Stimulated activated effector memory CD8-positive, alpha-beta T cell treated with anti-CD3 and anti-CD28 coated beads, Interleukin-12 subunit alpha, Interleukin-12 subunit beta, amount 100 ng/mL, for 72 hours (primary cell): ENCODE results near the gene DDAH1.
"Not testable (repeated sequence)": the region's sequence is repeated elsewhere in the genome, so short reads cannot be mapped to it uniquely, and the experiment has no call there.

ENCODE experiments used
- ATAC-seq: fragments of 150-1000 bp; cut with Tn5 transposase; 2 replicates; pipeline ENCODE4 v1.10.0; 2021
- DNase-seq, 2 donors: peaks; one replicate each; pipeline ENCODE4 v3.0.0; 2021 to 2022; ENCODE audit warnings: low spot score in 2 of 2
- H3K27ac Mint-ChIP-seq: one replicate; pipeline ENCODE4 v1.8.0; 2022; ENCODE audit warnings: mild to moderate bottlenecking, mixed read lengths
- H3K36me3 Mint-ChIP-seq: one replicate; pipeline ENCODE4 v1.8.0; 2022; ENCODE audit warnings: mild to moderate bottlenecking, mixed read lengths
- H3K4me1 Mint-ChIP-seq: one replicate; pipeline ENCODE4 v1.8.0; 2022; ENCODE audit warnings: mixed read lengths
- H3K4me3 Mint-ChIP-seq: one replicate; pipeline ENCODE4 v1.8.0; 2022; ENCODE audit warnings: mild to moderate bottlenecking, mixed read lengths
- H3K9me3 Mint-ChIP-seq: one replicate; pipeline ENCODE4 v1.8.0; 2022; ENCODE audit warnings: mixed read lengths

The DDAH1 gene

DNA sequence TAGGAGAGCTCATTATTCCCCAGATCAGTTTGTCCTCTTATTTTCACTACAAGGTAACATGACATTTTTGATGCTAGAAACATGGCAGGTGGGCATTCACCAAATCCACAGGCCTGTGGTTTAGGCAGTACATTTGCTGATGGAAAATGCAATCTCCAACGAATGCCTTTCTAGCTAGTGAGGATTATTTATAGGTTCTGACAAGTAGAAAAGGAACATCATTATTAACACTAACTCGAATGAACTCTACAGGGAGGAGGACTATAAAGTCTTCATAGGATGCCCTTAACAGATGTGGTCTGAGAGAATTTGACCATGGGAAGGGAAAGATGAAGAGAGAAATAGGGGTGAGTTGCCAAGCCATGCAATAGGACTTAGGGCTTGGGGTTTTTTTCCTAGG is 117.1 kb downstream of the DDAH1 start:
- no peaks in the 10 kb centered on the region for H3K36me3 Mint-ChIP-seq
- H3K27ac Mint-ChIP-seq = no peak overlapping the region
- DNase-seq (no peak), ATAC-seq (no peak)
- H3K4me1 Mint-ChIP-seq = no peaks in the 10 kb centered on the region
- H3K9me3 Mint-ChIP-seq = no peaks in the 10 kb centered on the region
- H3K4me3 Mint-ChIP-seq = no peak overlapping the region

DNA sequence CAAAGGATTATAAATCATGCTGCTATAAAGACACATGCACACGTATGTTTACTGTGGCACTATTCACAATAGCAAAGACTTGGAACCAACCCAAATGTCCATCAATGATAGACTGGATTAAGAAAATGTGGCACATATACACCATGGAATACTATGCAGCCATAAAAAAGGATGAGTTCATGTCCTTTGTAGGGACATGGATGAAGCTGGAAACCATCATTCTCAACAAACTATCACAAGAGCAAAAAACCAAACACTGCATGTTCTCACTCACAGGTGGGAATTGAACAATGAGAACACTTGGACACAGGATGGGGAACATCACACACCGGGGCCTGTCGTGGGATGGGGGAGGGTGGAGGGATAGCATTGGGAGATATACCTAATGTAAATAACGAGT is 117.7 kb downstream of the DDAH1 start:
- not testable (repeated sequence) for H3K27ac Mint-ChIP-seq, DNase-seq, H3K4me1 Mint-ChIP-seq, H3K4me3 Mint-ChIP-seq, H3K9me3 Mint-ChIP-seq, H3K36me3 Mint-ChIP-seq, ATAC-seq

DNA sequence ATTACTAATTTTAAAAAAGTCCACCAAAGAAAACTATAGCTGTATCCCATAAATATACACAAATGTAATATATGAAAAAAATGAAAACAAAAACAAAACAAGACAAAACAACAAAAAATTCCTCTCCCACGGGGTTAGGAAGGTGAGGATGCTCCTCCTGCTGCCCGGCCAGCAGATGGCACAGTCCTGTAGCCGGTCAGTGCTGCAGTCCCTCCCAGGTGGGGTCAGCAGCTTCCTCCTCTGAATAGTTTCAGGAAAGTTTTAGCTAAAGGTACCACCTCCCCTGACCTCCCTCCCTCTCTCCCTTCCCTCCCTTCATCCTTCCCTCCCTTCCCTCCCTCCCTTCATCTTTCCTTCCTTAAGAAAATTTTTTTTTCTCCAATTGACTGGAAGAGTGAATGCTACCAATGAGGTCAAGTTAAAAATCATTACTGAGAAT is 120.7 kb downstream of the DDAH1 start:
- DNase-seq (no peak), ATAC-seq (no peak)
- Mint-ChIP-seq H3K36me3 (no peaks in the 10 kb centered on the region), H3K4me3 (no peak overlapping the region), H3K9me3 (no peaks in the 10 kb centered on the region), H3K4me1 (no peaks in the 10 kb centered on the region), H3K27ac (no peak overlapping the region)

DNA sequence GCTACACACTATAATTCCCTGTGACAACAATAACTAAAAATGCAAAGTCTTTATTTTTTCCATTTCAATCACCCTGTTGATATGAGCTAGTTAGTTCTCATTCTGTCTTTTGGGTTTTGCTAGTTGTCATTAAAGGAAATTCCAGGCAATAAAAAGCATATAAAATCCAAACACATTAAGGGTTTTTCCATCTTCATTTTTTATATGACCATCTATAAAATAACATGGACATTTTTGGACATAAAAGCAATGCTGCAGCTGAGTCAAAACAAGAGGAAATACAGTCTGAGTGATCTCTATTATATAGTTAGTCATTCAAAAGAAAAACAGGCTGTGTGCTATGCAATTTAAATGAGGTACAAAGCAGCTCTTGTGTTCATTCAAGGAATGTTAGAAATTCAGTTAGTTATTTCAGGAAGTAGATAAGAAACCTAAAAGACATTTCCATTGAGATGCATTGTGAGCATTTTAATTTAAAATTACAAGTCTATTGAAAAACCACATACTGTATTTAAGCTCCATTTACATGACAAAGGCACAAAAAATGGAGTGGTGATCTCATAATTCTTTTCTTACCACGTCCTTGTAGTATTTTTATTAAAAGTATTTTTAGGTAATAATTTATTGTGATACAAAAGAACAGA is 121.2 kb downstream of the DDAH1 start:
- Mint-ChIP-seq H3K9me3 (no peaks in the 10 kb centered on the region), H3K4me3 (no peak overlapping the region), H3K4me1 (no peaks in the 10 kb centered on the region), H3K36me3 (no peaks in the 10 kb centered on the region), H3K27ac (no peak overlapping the region)
- no peak for DNase-seq
- ATAC-seq = no peak

DNA sequence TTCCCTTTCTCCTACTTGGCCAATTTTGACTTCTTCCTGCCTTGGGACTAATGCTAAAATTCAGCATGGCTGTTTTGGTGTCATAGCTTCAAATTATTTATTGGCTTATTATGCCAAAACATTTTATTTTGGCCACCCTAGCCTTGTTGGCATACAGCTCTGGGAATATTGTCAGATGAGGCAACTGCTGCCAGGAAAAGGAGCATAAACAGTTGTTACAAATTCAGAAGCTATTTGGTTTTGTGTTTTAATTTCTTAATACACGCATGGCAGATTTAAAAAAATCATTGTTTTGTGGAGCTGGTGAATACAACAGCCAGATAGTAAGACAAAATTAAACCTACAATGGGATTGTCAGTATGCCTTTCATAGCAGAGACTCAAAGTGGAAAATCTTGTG is 121.7 kb downstream of the DDAH1 start:
- Mint-ChIP-seq H3K4me3 (no peak overlapping the region), H3K9me3 (no peaks in the 10 kb centered on the region), H3K36me3 (no peaks in the 10 kb centered on the region), H3K27ac (no peak overlapping the region), H3K4me1 (no peaks in the 10 kb centered on the region)
- ATAC-seq = no peak
- DNase-seq = no peak

DNA sequence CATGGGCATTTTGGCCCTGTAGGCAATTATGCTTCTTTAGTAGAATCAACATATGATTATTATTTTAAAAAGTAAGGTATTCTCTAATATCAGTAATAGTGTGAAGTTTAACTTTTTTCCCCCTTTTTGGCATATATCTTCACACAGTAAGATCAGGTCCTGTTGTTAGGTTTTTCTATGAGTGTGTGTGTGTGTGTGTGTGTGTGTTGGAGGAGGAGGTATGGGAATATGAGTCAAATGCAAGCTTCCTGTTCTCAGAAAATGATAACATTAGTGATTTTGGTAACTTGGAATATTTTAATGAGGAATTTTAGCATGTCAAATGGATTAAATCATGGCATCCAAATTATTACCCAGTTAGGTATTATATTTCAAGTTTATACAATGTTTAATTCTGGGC is 122.8 kb downstream of the DDAH1 start:
- DNase-seq = no peak
- Mint-ChIP-seq H3K27ac (no peak overlapping the region), H3K4me3 (no peak overlapping the region), H3K4me1 (no peaks in the 10 kb centered on the region), H3K9me3 (no peaks in the 10 kb centered on the region), H3K36me3 (no peaks in the 10 kb centered on the region)
- ATAC-seq = no peak

DNA sequence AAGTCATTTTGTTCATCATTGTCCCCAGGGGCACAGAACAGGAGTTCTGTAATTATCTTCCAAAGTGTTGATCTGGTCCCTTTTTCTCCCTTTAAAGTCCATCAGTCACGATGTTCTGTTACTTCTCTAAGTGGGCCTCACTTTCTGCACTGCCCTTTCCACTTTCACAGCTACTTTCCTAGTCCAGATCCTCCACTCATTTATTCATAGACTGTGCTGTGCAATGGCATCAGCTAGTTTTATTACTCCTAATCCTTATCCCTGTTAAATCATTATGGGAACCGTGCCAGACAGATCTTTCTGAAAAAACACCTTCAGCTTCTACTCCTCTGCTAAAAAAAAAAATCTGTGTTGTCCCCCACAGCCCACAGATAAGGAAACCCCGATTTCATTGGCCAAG is 124.5 kb downstream of the DDAH1 start:
- DNase-seq = no peak
- Mint-ChIP-seq H3K27ac (no peak overlapping the region), H3K4me1 (no peaks in the 10 kb centered on the region), H3K36me3 (no peaks in the 10 kb centered on the region), H3K4me3 (no peak overlapping the region), H3K9me3 (no peaks in the 10 kb centered on the region)
- ATAC-seq = no peak

DNA sequence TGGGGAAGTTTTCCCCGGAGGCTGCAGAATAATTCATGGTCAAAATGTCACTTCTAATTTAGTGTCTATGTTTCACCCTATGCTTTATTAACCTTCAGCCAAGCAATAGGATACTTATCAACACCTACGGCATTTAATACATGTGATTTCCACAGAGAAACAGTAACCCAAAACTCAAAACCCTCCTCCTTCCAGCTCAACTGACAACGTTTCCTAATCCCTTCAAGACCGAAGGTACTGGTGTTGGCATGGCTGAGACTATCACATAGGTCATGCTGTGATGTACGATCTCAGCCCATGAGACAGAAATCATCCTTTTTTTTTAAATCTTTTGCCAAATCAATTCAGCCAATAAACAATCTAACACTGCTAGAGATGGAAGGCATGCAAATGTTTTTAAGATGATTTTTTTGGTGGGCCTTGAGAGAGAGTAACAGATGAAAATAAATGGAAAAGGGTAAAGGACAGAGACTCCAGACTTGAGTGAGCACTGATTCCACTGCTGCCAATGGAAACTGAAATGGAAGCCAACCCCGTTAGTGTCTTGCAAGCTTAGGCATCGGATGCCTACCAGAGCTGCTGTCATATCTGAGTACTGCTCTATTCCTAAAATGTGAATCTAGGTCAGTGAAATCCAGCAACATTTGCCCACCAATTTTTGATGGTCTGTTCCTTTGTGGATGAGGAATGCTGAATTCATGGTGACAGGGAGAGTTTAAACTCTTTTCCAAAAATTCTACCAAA is 125.1 kb downstream of the DDAH1 start:
- Mint-ChIP-seq H3K9me3 (no peaks in the 10 kb centered on the region), H3K27ac (no peak overlapping the region), H3K4me3 (no peak overlapping the region), H3K36me3 (no peaks in the 10 kb centered on the region), H3K4me1 (peaks cover 4% of the 10 kb centered on the region)
- DNase-seq (no peak), ATAC-seq (no peak)

DNA sequence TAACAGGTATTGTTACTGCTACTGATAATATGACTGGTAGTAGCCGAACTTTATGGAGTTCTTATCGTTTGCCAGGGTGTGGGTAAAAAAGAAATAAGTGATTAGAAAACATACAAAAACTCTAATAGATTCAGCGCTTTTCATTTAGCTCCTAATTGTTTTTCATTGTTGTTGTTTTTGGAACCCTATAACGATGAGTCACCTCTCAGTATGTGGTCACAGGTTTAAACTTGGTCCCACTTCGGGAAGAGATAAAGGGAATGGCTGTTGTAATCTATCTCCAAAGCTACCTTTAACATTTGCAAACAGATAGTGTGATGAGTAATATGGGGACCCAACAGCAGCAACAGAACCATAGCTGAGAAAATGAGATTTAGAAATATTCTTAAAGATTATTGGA is 125.9 kb downstream of the DDAH1 start:
- Mint-ChIP-seq H3K27ac (no peak overlapping the region), H3K4me1 (peaks cover 6% of the 10 kb centered on the region), H3K36me3 (no peaks in the 10 kb centered on the region), H3K4me3 (no peak overlapping the region), H3K9me3 (no peaks in the 10 kb centered on the region)
- DNase-seq (no peak), ATAC-seq (no peak)

DNA sequence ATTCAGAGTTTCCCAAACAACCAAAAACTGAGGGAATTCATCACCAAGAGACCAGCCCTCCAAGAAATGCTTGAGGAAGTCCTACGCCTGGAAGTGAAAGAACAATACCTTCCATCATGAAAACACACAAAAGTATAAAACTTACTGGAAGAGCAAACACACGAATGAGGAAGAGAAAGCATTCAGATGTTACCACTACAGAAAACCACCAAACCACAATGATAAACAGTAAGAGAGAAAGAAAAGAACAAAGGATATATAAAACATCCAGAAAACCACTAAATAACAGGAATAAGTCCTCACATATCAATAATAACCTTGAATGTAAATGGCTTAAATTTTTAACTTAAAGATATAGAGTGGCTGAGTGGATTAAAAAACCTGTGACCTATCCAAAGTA is 130.0 kb downstream of the DDAH1 start:
- DNase-seq (no peak), ATAC-seq (no peak)
- H3K36me3 Mint-ChIP-seq = no peaks in the 10 kb centered on the region
- no peak overlapping the region for H3K27ac Mint-ChIP-seq
- peaks cover 6% of the 10 kb centered on the region for H3K4me1 Mint-ChIP-seq
- peaks cover 11% of the 10 kb centered on the region for H3K9me3 Mint-ChIP-seq
- no peak overlapping the region for H3K4me3 Mint-ChIP-seq

DNA sequence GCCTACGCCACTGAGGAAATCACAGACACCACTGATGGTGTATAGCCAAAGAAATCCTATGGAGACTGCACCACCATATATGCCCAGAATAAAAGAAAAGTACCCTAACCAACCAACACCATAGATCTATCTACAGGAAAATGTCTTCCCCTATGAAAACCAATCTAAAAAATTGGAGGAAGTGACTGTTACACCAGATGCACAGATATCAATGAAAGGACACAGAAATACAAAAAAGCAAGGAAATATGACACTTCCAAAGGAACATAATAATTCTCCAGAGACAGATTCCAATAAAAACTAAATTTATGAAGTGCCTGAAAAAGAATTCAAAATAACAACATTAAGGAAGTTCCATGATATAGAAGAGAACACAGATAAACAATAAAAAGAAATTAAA is 131.8 kb downstream of the DDAH1 start:
- Mint-ChIP-seq H3K4me1 (peaks cover 6% of the 10 kb centered on the region), H3K36me3 (no peaks in the 10 kb centered on the region), H3K9me3 (peaks cover 11% of the 10 kb centered on the region), H3K4me3 (no peak overlapping the region), H3K27ac (no peak overlapping the region)
- ATAC-seq = no peak
- DNase-seq = no peak

DNA sequence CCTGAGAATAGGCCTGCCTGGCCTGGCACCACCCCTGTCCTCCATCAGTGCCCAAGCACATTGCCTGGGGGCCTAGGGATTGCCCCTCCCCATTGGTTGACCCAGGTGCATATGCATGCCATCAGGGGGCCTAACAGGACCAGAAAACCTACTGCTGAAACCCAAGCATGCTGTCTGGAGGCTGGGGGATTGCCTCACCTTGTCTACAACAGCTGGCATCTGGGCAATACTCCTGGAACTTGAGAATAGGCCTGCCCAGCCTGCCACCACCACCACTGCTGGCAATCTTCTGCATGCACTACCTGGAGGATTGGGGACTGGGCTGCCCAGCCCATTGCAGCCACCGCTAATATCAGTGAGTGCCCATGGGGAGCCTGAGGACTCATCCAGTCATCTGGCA is 132.4 kb downstream of the DDAH1 start:
- no peak overlapping the region for H3K4me3 Mint-ChIP-seq
- ATAC-seq (no peak), DNase-seq (no peak)
- peaks cover 11% of the 10 kb centered on the region for H3K9me3 Mint-ChIP-seq
- H3K36me3 Mint-ChIP-seq = no peaks in the 10 kb centered on the region
- H3K27ac Mint-ChIP-seq = no peak overlapping the region
- H3K4me1 Mint-ChIP-seq = peaks cover 6% of the 10 kb centered on the region

DNA sequence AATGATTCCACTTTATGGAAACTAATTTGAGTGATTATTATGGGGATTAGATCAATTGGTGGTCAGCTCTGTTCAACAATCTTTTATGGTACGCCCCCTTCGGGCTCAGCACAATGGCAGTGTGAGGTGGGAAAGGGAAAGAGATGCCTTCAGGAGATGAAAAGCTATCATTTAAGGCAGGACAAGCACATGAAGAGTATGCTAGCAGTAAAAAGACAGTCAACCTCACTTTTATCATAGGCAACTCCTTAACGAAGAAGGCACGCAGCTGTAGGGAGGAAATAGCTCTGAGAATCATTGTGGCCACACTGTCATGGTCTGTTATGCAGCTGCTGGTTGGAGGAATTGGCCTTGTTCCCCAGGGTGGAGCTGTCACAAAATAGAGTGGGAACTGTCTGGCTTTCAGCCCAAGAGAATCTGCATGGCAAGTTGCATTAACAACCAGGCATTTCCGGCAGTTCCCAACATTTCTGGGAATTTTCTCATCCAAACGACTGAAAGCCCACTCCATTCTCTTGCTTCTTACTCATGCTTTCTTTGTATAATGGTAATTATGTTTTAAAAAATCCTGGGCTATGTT is 134.2 kb downstream of the DDAH1 start:
- Mint-ChIP-seq H3K4me3 (no peak overlapping the region), H3K36me3 (no peaks in the 10 kb centered on the region), H3K4me1 (peaks cover 6% of the 10 kb centered on the region)

DNA sequence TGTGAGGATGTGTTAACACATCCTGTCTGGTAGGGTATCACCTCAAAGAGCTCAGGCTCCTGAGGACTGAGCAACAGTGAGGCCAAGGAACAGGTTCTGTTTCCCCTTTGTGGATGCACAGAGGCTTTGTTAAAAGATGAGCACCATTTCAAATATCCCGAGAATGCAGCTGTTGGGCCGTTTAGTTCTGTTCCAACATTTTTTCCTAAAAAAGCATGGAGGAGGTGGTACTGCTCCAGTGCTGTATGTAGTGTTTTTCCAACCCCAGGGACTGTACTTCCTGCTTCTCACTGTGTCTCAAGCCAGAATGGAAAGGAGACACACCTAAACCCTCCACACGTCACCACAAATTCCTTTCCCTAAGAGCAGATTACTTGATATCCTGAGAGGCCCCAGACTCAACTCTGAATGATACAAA is 134.7 kb downstream of the DDAH1 start:
- no peak for DNase-seq
- Mint-ChIP-seq H3K4me1 (peaks cover 6% of the 10 kb centered on the region), H3K4me3 (no peak overlapping the region), H3K27ac (no peak overlapping the region), H3K9me3 (peaks cover 11% of the 10 kb centered on the region), H3K36me3 (no peaks in the 10 kb centered on the region)
- no peak for ATAC-seq

More for the DNA sequence above, 134.2 kb downstream of the DDAH1 start:
- no peak for ATAC-seq
- Mint-ChIP-seq H3K9me3 (peaks cover 11% of the 10 kb centered on the region), H3K27ac (no peak overlapping the region)
- DNase-seq = no peak

DNA sequence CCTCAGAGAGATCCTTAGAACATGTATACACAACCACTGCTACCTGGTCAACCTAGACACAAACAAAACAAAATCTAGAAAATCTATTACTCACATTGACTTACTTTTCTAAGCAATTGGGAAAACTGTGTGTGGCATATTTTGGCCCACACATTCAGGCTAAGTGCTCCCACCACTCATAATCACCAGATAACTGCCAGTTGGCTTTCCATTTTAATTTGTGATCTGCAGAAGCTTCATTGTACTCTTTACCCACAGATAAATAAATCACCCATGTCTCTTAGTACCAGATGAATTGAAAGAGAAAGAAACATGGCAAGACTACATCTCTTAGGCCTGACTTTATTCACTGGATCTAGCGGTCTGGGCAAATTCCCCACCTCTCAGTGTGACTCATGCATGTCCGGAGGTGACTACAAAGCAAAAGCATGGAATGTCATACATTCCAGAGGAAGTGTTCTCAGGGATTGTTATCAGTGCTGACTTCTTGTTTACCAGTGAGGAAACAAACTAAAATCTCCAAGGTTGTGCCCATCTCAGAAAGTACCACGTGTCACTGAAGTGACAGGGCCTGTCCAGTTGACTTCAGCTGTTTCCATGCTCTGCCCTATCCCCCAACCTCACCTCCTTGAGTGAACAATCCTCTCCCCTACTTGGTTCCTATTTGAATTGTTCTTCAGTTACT is 136.1 kb downstream of the DDAH1 start:
- Mint-ChIP-seq H3K4me1 (no peaks in the 10 kb centered on the region), H3K36me3 (no peaks in the 10 kb centered on the region), H3K9me3 (peaks cover 11% of the 10 kb centered on the region), H3K4me3 (no peak overlapping the region), H3K27ac (no peak overlapping the region)
- no peak for ATAC-seq
- no peak for DNase-seq

DNA sequence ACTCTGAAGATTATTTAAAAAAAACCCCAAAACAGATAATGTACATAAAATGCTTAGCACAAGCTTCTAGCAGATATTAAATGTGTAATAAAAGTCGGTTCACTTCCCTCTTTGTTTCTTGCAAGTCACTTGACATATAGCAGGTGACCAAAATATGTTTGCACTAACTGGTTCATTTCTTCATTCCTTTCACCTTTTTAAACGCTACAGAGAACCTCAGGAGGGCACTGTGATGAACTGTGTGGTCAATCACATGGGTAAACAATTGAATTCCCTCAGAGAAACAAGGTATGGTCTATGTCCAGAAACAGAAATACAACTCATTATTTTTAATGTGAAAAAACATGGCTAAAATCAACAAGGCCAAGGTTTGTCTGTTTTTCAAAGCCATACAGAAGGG is 137.2 kb downstream of the DDAH1 start:
- no peaks in the 10 kb centered on the region for H3K4me1 Mint-ChIP-seq
- no peak overlapping the region for H3K27ac Mint-ChIP-seq
- H3K36me3 Mint-ChIP-seq = no peaks in the 10 kb centered on the region
- ATAC-seq = no peak
- DNase-seq = no peak
- peaks cover 3% of the 10 kb centered on the region for H3K9me3 Mint-ChIP-seq
- H3K4me3 Mint-ChIP-seq = no peak overlapping the region
